Adrenal gland (tissue), 19 donors: ENCODE results near the gene FOXA3. TPM values are rescaled to one million over a fixed set of nuclear protein-coding genes. Genes with fewer than 3 reads are reported as not detected.

Experiments used
- DNase-seq, 7 donors: peaks; one replicate each; pipeline ENCODE4 v3.0.0-alpha.2; 2019 to 2020
- H3K27ac ChIP-seq, 5 donors: fragments of 200-600 bp; sonication (generic) in 4 of 5; 1 replicate in 3 of 5; 2 replicates in 2 of 5; pipeline versions ENCODE4 v1.5.1 to v1.8.0; 2016 to 2020; ENCODE audit warnings: mild to moderate bottlenecking in 1 of 5
- H3K27me3 ChIP-seq: fragments of 200-600 bp; 2 replicates; pipeline ENCODE4 v1.8.0; 2021
- H3K36me3 ChIP-seq, 2 donors: fragments of 200-600 bp; replicated peaks in 1 of 2; 1 replicate in 1 of 2; 2 replicates in 1 of 2; pipeline versions ENCODE4 v1.5.1 to v1.8.0; 2018 to 2022
- H3K4me1 ChIP-seq, 2 donors: fragments of 200-600 bp; replicated peaks in 1 of 2; 1 replicate in 1 of 2; 2 replicates in 1 of 2; pipeline versions ENCODE4 v1.5.1 to v1.8.0; 2018 to 2021
- H3K4me3 ChIP-seq, 4 donors: fragments of 200-600 bp; sonication (generic) in 3 of 4; one replicate each; pipeline ENCODE4 v1.5.1; 2016 to 2018
- H3K9me3 ChIP-seq, 3 donors: fragments of 200-600 bp; sonication (generic) in 1 of 3; replicated peaks in 1 of 3; 1 replicate in 2 of 3; 2 replicates in 1 of 3; pipeline versions ENCODE4 v1.5.1 to v1.8.0; 2016 to 2021
- POLR2A ChIP-seq, 2 donors: fragments of 450-650 bp; IDR thresholded peaks; one replicate each; pipeline ENCODE4 v1.6.1; 2017; ENCODE audit warnings: antibody characterized with exemption in 2 of 2, mild to moderate bottlenecking in 2 of 2, moderate library complexity in 1 of 2
- WGBS, 4 donors: extraction: QIAGEN DNeasy Blood & Tissue Kit in 2 of 4; methylation state at CpG; one replicate each; pipeline versions ENCODE4 v1.1.5 to v1.1.7; 2013 to 2017; 5-methylcytosine and 5-hydroxymethylcytosine counted together
- intact Hi-C, 2 donors: fragments of 100-400 bp; cut with DNase I; formaldehyde crosslinking; loops; one replicate each; pipeline versions ENCODE4 v1.14.1 to v1.15.0; 2022 to 2023
- long read RNA-seq, 10 donors: library from polyadenylated mRNA in 3 of 10; unstranded in 2 of 10; stranded (forward) in 1 of 10; transcript quantifications; one replicate each; pipeline ENCODE4 v2.0.0 and lab custom pipeline, GENCODE V29; 2021 to 2026
- polyA plus RNA-seq, 3 donors: library from polyadenylated mRNA; stranded (reverse); fragments of 200-250 nt in 2 of 3; fragments of 350-450 nt in 1 of 3; fragmentation: Illumina TruSeq in 1 of 3; extraction: RNeasy Lipid Tissue Mini Kit (QIAGEN cat#74804) in 1 of 3; gene quantifications; one replicate each; pipeline ENCODE4 v1.2.3, GENCODE V29; 2013 to 2014
- total RNA-seq, 9 donors: library from RNA; depleted of rRNA in 4 of 9; stranded (reverse); fragments of >200 nt in 4 of 9; fragments of 120-200 nt in 1 of 9; fragmentation: NEBNext Ultra II Directional in 1 of 9; extraction: Animal tissue kit (Norgen Biotek cat#: 25700) in 1 of 9; gene quantifications; one replicate each; pipeline versions ENCODE4 v1.1.0 to v1.2.4, GENCODE V29; 2013 to 2023
- TF ChIP-seq, protein P1 (sequence below), 6 experiments: fragments of 450-650 bp in 4 of 6; fragments of 200-600 bp in 2 of 6; sonication (generic) in 1 of 6; IDR thresholded peaks; 1 replicate in 5 of 6; 2 replicates in 1 of 6; pipeline versions ENCODE4 v1.5.1 to v1.8.0; 2016 to 2021; ENCODE audit warnings: antibody characterized with exemption in 6 of 6, mild to moderate bottlenecking in 2 of 6, moderate library complexity in 1 of 6
- donor health status: healthy with polysubstance abuse.
- donor health status: Bipolar disorder and iron deficiency.
- donor health status: DM: yes; HTN: yes; CAD: no.
- donor health status: DM: no; HTN: no; CAD: no.
- donor health status: DM: no; HTN: no; CAD: no.
- donor health status: DM: yes; HTN: yes; CAD: no.

The FOXA3 gene
- total RNA-seq (under 1 TPM in 1 of 9 donors, not detected in 8; 0.94 TPM), polyA plus RNA-seq (under 1 TPM in 1 of 3 donors, not detected in 2; 0.03 TPM)
- long read RNA-seq, donor 1, partial matches to known transcripts = 0 of 1 reads
- long read RNA-seq, donor 1, other reads (novel, unspliced or antisense) = 0 of 1 reads
- long read RNA-seq, donor 2 = 0 reads
- long read RNA-seq, donor 3 = 0 reads
- long read RNA-seq, donor 4 = 0 reads
- long read RNA-seq, donor 5 = 0 reads
- long read RNA-seq, donor 6 = 0 reads
- long read RNA-seq, donor 7 = 0 reads
- long read RNA-seq, donor 8, partial matches to known transcripts = 0 of 3 reads
- long read RNA-seq, donor 8, other reads (novel, unspliced or antisense) = 0 of 3 reads
- long read RNA-seq, donor 9 = 0 reads
- long read RNA-seq, donor 10, partial matches to known transcripts = 0 of 2 reads
- long read RNA-seq, donor 10, other reads (novel, unspliced or antisense) = 0 of 2 reads

DNA sequence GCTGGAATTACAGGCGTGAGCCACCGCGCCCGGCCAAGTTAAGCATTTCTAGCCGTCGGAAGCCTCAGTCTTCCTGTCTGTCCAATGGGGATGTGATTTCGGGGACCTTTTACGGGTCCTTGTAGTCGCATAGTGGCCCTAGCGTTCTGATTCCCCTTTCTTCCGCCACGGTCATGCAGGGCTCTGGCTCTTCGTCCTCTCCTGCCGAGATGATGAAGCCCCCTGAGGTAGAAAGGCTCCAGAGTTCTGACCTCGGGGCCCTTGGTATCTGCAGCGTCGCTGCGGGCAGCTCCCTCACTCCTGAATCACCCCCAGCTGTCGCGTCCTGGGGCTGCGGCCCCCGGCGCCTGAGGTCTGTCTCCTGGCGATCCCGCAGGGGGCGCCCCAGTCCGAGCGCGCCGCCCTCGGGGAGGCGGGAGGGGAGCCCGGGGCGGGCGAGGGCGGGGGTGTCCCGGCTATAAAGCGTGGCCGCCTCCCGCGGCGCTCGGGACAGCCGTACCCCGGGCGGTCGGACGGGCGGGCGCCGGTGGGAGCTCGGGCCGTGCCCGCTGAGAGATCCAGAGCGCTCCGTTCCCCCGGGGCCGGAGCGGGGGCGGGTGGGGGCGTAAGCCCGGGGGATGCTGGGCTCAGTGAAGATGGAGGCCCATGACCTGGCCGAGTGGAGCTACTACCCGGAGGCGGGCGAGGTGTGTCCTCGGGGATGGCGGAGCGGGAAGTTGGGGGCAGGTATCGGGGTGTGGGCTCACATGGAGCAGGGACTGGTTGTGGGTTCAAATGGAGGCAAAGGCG, at the start of gene FOXA3:
FOXA3 (plus strand) TSS at position 487 of the 789 bp plus-strand sequence; CDS start at position 618, 131 bp downstream.
- H3K27ac ChIP-seq = no peak within 1 kb of the TSS
- DNase-seq = peak in 1 of 7 donors; percentile 39
- peaks cover 7 to 27% of the 10 kb centered on the region in 2 donors for H3K4me1 ChIP-seq
- 2 to 5% (median 2%) methylated on average over 15 to 71 of the region's 71 CpGs for WGBS, 4 donors
- H3K9me3 ChIP-seq = no peaks in the 10 kb centered on the region
- intact Hi-C loops = no loop called here
- peak within 1 kb of the TSS in 1 of 4 donors; percentile 72 for H3K4me3 ChIP-seq
- H3K27me3 ChIP-seq = peaks cover 11% of the 10 kb centered on the region
- H3K36me3 ChIP-seq = peaks cover 0 to 7% of the 10 kb centered on the region in 2 donors
- TF ChIP-seq, protein P1, sequence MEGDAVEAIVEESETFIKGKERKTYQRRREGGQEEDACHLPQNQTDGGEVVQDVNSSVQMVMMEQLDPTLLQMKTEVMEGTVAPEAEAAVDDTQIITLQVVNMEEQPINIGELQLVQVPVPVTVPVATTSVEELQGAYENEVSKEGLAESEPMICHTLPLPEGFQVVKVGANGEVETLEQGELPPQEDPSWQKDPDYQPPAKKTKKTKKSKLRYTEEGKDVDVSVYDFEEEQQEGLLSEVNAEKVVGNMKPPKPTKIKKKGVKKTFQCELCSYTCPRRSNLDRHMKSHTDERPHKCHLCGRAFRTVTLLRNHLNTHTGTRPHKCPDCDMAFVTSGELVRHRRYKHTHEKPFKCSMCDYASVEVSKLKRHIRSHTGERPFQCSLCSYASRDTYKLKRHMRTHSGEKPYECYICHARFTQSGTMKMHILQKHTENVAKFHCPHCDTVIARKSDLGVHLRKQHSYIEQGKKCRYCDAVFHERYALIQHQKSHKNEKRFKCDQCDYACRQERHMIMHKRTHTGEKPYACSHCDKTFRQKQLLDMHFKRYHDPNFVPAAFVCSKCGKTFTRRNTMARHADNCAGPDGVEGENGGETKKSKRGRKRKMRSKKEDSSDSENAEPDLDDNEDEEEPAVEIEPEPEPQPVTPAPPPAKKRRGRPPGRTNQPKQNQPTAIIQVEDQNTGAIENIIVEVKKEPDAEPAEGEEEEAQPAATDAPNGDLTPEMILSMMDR (IDR thresholded peaks at IDR 0.05) = peak; percentile 12 to 61 (median 39)
- no peak for TF ChIP-seq POLR2A (IDR thresholded peaks at IDR 0.05)

DNA sequence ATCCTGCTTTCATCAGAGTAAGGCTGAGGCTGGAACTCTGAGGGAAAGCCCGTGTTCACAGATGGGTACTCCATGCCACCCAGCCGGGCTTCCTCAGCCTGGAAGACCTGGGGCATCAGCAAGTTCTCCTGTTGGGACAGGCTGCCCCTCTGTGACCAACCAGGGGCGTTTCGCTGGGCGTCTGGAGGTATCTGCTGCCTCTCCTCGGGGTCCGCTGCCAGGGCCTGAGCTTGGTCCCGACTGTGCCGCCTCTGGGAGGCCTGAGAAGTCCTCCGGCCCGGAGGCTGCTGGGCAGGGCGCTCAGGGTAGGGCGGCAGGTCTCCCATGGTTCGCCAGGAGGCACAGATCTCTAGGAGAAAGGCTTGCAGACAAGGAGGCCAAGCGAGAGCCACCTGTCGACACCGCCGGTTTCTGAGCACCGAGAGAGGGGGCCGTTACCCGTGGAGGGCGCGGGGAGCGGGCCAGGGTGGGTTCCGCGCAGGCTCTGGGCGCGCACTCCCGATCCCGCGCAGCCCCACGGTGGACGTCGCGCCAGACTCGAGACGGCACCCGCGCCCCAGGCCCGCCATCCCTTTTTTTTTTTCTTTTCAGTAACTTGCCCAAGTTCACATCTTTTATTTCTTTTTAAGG, 49.2 kb upstream of the FOXA3 start, which contains the start of gene RSPH6A:
RSPH6A (minus strand) TSS at position 458 of the 630 bp plus-strand sequence; CDS start at position 326, 132 bp downstream.
- 35 to 61% (median 46%) methylated on average over 14 to 40 of the region's 40 CpGs for WGBS, 4 donors
- intact Hi-C loops = loop anchor here in 1 of 2 donors (5.0 kb wide), 1 partner anchor 67 kb away; no protein-coding TSS in a partner anchor
- Histone ChIP-seq H3K36me3 (no peaks in the 10 kb centered on the region), H3K4me1 (peaks cover 0 to under 1% of the 10 kb centered on the region in 2 donors), H3K4me3 (peak within 1 kb of the TSS in 1 of 4 donors; percentile 26), H3K27me3 (no peaks in the 10 kb centered on the region), H3K27ac (no peak within 1 kb of the TSS), H3K9me3 (no peaks in the 10 kb centered on the region)
- TF ChIP-seq, protein P1 (IDR thresholded peaks at IDR 0.05) = no peak
- no peak for TF ChIP-seq POLR2A (IDR thresholded peaks at IDR 0.05)
- no peak for DNase-seq

DNA sequence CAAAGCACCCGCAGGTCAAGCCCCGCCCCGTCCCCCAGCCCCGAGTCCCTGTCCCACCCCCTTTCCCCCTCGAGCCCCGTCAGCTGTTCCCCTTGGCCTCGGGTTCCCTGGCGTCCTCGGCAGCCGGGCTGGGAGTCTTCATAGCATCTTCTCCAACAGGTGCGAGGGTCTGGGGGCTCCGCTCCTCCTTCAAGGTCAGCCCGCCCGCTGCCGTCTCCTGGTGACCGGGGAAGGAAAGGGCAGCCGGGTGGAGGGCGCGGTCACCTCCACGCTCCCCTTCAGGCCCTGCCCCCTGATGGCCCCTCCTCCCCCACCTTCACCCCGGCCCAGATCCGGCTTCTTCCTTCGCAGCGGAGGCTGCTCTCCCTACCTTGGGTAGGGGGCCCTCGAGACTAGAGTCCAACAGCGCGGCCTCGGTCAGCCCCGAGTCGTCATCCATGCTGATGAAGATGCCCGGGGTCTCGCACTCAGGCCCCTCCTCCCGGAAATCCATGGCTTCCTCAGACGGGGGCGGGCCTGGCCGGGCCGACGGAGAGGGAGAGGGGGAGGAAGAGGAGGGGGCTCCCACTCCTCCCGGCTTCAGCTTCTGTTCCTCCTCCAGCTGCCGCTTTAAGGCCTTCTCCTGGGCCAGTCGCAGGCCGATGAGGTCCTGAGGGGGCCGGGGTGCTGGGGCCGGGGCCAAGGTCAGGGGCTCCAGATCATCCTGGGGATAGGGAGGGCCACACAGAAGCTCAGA, 48.5 kb upstream of the FOXA3 start:
- Histone ChIP-seq H3K36me3 (no peaks in the 10 kb centered on the region), H3K27me3 (no peaks in the 10 kb centered on the region), H3K4me3 (peak overlapping the region in 1 of 4 donors; percentile 26), H3K4me1 (no peaks in the 10 kb centered on the region), H3K27ac (no peak overlapping the region), H3K9me3 (no peaks in the 10 kb centered on the region)
- TF ChIP-seq, protein P1 (IDR thresholded peaks at IDR 0.05) = no peak
- no peak for TF ChIP-seq POLR2A (IDR thresholded peaks at IDR 0.05)
- intact Hi-C loops = loop anchor here in 1 of 2 donors (5.0 kb wide), 1 partner anchor 67 kb away; no protein-coding TSS in a partner anchor
- 11 to 32% (median 16%) methylated on average over 24 to 44 of the region's 44 CpGs for WGBS, 4 donors
- DNase-seq = no peak
